Prostate gland (tissue), 2 donors: ENCODE measurements around the gene ITGAD. TPM values are rescaled to one million over a fixed set of nuclear protein-coding genes. Genes with fewer than 3 reads are reported as not detected.

Source experiments
- DNase-seq: peaks from one replicate; pipeline ENCODE4 v3.0.0-alpha.2; 2019; ENCODE audit warnings: low spot score
- H3K27ac ChIP-seq, 2 donors: fragments of 200-600 bp; sonication (generic); 2 replicates each; pipeline ENCODE4 v1.5.1; 2017 to 2019
- H3K27me3 ChIP-seq: fragments of 200-600 bp; sonication (generic); replicated peaks from 2 replicates; pipeline ENCODE4 v1.5.1; 2019; ENCODE audit not compliant: insufficient read depth
- H3K36me3 ChIP-seq, 2 donors: fragments of 200-600 bp; sonication (generic); 1 replicate in 1 of 2; 2 replicates in 1 of 2; pipeline versions ENCODE4 v1.5.1 to v1.8.1; 2017 to 2019
- H3K4me1 ChIP-seq: fragments of 200-600 bp; sonication (generic); replicated peaks from 2 replicates; pipeline ENCODE4 v1.5.1; 2019
- H3K4me3 ChIP-seq, 2 donors: fragments of 200-600 bp; sonication (generic); 2 replicates each; pipeline ENCODE4 v1.5.1; 2017 to 2019
- H3K9me3 ChIP-seq: fragments of 200-600 bp; sonication (generic); 2 replicates; pipeline ENCODE4 v1.5.1; 2017
- POLR2A ChIP-seq: fragments of 450-650 bp; IDR thresholded peaks from one replicate; pipeline ENCODE4 v1.6.1; 2016; ENCODE audit warnings: antibody characterized with exemption, mild to moderate bottlenecking
- POLR2AphosphoS5 ChIP-seq: sonication (generic); formaldehyde crosslinking; IDR thresholded peaks from one replicate; pipeline ENCODE4 v1.6.1; 2017; ENCODE audit warnings: antibody characterized with exemption
- WGBS: methylation state at CpG from one replicate; pipeline ENCODE4 v1.1.5; 2018; 5-methylcytosine and 5-hydroxymethylcytosine counted together
- intact Hi-C: fragments of 100-400 bp; cut with DNase I; formaldehyde crosslinking; loops from one replicate; pipeline ENCODE4 v1.14.2; 2022
- total RNA-seq, 2 donors: library from RNA; depleted of rRNA; stranded (reverse); fragments of >200 nt; gene quantifications; one replicate each; pipeline ENCODE4 v1.1.0, GENCODE V29; 2016
- TF ChIP-seq, protein P1 (sequence below), 4 experiments: fragments of 200-600 bp in 2 of 4; fragments of 450-650 bp in 2 of 4; sonication (generic) in 2 of 4; IDR thresholded peaks; 1 replicate in 3 of 4; 2 replicates in 1 of 4; pipeline ENCODE4 v1.5.1; 2016 to 2019; ENCODE audit warnings: antibody characterized with exemption in 4 of 4, mild to moderate bottlenecking in 2 of 4, moderate library complexity in 2 of 4

Gene ITGAD
- total RNA-seq, 2 donors from 2014 or later, result not detected

DNA sequence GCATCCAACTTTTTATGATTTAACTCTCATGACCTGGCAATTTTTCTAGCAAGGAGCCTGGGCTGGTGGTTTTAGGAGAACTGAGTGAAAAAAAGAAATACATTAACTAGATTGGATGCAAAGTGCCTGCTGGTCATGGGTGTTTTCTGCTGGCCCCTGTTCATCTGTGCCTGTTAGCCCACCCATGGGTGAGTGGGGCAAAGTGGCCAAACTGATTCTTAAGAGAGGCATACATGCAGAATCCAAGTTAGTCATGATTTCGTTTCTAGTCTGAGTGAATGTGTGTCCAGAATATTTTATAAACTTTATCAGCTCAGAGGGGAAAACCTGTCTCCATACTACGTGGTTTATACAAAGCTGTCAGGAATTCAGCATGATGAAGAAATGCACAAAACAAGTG is 4.6 kb upstream of the ITGAD start:
- H3K9me3 ChIP-seq, result no peaks in the 10 kb centered on the region
- no peaks in the 10 kb centered on the region for H3K36me3 ChIP-seq
- H3K27ac ChIP-seq, result no peak overlapping the region
- intact Hi-C loops, result no loop called here
- H3K27me3 ChIP-seq, result peaks cover 2% of the 10 kb centered on the region
- TF ChIP-seq, protein P1, sequence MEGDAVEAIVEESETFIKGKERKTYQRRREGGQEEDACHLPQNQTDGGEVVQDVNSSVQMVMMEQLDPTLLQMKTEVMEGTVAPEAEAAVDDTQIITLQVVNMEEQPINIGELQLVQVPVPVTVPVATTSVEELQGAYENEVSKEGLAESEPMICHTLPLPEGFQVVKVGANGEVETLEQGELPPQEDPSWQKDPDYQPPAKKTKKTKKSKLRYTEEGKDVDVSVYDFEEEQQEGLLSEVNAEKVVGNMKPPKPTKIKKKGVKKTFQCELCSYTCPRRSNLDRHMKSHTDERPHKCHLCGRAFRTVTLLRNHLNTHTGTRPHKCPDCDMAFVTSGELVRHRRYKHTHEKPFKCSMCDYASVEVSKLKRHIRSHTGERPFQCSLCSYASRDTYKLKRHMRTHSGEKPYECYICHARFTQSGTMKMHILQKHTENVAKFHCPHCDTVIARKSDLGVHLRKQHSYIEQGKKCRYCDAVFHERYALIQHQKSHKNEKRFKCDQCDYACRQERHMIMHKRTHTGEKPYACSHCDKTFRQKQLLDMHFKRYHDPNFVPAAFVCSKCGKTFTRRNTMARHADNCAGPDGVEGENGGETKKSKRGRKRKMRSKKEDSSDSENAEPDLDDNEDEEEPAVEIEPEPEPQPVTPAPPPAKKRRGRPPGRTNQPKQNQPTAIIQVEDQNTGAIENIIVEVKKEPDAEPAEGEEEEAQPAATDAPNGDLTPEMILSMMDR (IDR thresholded peaks at IDR 0.05), result no peak
- TF ChIP-seq POLR2A (no peak), POLR2AphosphoS5 (no peak)
- H3K4me3 ChIP-seq, result no peak overlapping the region
- DNase-seq, result no peak
- no peaks in the 10 kb centered on the region for H3K4me1 ChIP-seq
- 66% methylated on average over 2 of the region's 2 CpGs for WGBS

DNA sequence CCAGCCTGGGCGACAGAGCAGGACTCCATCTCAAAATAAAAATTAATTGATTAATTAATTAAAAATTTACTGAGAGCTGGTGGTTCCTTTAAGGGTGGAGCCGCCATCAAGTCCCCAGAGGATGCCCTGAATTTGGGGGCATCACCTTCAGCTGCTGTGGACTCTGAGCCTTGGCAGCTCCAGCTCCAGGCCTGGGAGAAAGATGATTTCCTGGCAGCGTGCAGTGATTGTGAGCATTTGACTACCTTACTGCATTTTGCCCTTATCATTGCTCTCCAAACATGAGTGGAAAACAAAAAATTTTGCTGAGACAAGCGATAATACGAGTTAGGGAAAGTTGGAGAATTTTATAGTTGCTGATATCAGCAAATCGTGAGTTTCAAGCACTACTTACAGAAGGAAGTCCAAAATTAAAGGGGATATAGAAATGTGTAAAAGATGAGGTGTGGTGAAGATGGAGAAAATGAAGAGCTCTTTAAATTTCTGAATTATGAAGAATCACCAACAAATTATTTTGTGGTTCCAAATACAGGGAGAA is 2.6 kb upstream of the ITGAD start:
- DNase-seq, result no peak
- H3K36me3 ChIP-seq, result no peaks in the 10 kb centered on the region
- H3K27ac ChIP-seq, result no peak overlapping the region
- no peaks in the 10 kb centered on the region for H3K9me3 ChIP-seq
- no peak overlapping the region for H3K4me3 ChIP-seq
- TF ChIP-seq POLR2AphosphoS5 (no peak), POLR2A (no peak)
- TF ChIP-seq, protein P1 (IDR thresholded peaks at IDR 0.05), result no peak
- intact Hi-C loops, result no loop called here
- peaks cover 2% of the 10 kb centered on the region for H3K27me3 ChIP-seq
- WGBS, result 54% methylated on average over 6 of the region's 6 CpGs
- H3K4me1 ChIP-seq, result no peaks in the 10 kb centered on the region

DNA sequence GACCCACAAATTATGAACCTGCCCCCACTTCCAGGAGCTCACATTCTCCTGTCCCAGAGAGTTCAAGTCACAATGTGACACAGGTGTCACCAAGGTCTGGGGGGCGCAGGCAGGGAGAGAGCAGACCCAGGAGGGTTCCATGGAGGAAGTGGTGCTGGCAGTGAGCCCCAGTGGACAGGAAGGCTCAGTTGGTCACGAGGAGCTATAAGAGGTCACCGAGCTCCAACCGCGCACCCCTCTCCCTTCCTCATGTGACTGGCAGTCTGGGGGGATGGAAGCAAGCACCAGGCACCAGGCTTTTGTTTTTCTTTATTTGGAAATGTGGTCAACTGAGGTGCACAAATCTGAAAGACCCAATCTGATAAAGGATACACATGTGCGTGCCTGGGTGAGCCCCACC is 2.5 kb downstream of the ITGAD start:
- intact Hi-C loops, result no loop called here
- WGBS, result 62% methylated on average over 6 of the region's 6 CpGs
- H3K4me3 ChIP-seq, result no peak overlapping the region

DNA sequence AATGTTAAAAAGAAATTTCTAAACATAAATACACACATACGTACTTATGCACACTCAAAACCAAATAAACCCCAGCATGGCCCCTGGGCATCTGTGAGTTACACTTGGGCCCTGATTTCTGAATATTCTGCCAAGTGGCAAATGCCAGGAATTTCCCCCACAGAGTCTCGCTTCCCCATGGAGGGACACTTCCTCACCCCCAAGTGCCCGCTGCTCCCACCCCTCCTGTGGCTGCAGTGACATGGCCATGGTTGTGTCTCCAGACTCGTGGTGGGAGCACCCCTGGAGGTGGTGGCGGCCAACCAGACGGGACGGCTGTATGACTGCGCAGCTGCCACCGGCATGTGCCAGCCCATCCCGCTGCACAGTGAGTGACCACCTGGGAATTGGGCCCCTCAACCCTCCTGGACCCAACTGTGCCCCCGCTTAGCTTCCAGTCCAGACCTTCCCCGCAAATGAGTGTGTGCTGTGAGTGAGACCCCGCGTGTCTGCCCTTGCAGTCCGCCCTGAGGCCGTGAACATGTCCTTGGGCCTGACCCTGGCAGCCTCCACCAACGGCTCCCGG is 4.0 kb downstream of the ITGAD start:
- Histone ChIP-seq H3K4me3 (no peak overlapping the region), H3K4me1 (no peaks in the 10 kb centered on the region), H3K9me3 (no peaks in the 10 kb centered on the region), H3K27me3 (no peaks in the 10 kb centered on the region), H3K36me3 (no peaks in the 10 kb centered on the region), H3K27ac (no peak overlapping the region)
- intact Hi-C loops, result no loop called here
- TF ChIP-seq POLR2AphosphoS5 (no peak), POLR2A (no peak)
- TF ChIP-seq, protein P1 (IDR thresholded peaks at IDR 0.05), result no peak
- no peak for DNase-seq
- WGBS, result 75% methylated on average over 10 of the region's 18 CpGs

More for the DNA sequence above, 2.5 kb downstream of the ITGAD start:
- Histone ChIP-seq H3K36me3 (no peaks in the 10 kb centered on the region), H3K9me3 (no peaks in the 10 kb centered on the region), H3K27me3 (no peaks in the 10 kb centered on the region), H3K4me1 (no peaks in the 10 kb centered on the region), H3K27ac (no peak overlapping the region)
- DNase-seq, result no peak
- TF ChIP-seq POLR2A (no peak), POLR2AphosphoS5 (no peak)
- TF ChIP-seq, protein P1 (IDR thresholded peaks at IDR 0.05), result no peak

DNA sequence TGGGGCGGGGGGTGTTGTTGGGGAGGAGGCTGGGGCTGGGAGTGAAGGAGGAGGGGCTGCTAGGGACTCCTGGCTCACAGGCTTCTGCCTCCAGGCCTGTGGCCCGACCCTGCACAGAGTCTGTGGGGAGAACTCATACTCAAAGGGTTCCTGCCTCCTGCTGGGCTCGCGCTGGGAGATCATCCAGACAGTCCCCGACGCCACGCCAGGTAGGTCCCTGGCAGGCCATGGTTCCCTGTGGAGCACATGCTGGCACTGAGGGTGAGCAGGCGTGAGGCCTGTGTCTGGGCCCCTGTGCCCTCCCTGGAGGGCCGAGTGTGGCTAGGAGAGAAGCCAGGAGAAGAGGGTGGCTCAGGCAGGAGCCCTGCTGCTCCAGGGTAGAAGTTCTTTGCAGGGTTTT is 4.6 kb downstream of the ITGAD start:
- no peaks in the 10 kb centered on the region for H3K36me3 ChIP-seq
- no peak overlapping the region for H3K27ac ChIP-seq
- no peak for DNase-seq
- H3K27me3 ChIP-seq, result no peaks in the 10 kb centered on the region
- H3K4me1 ChIP-seq, result no peaks in the 10 kb centered on the region
- no peak overlapping the region for H3K4me3 ChIP-seq
- WGBS, result 81% methylated on average over 8 of the region's 9 CpGs
- intact Hi-C loops, result no loop called here
- no peaks in the 10 kb centered on the region for H3K9me3 ChIP-seq
- TF ChIP-seq POLR2AphosphoS5, result no peak
- TF ChIP-seq POLR2A, result no peak
- TF ChIP-seq, protein P1 (IDR thresholded peaks at IDR 0.05), result no peak
